Activated B cell treated with CpG ODN at 0.5 μM for 24 hours (primary cell): ENCODE results near the gene ACKR3. TPM values are rescaled to one million over a fixed set of nuclear protein-coding genes. Genes with fewer than 3 reads are reported as not detected.
A peak's percentile ranks its signal among the peaks of the same experiment; 100 is the strongest.

ENCODE experiments used
- ATAC-seq: fragments of 200-7000 bp; cut with Tn5 transposase; one replicate; pipeline ENCODE4 v1.10.0; 2021; ENCODE audit warnings: low read depth, mild to moderate bottlenecking, moderate library complexity
- CTCF ChIA-PET: fragments of 350-600 bp; sonication (Branson Sonifier 250); formaldehyde crosslinking; loops from one replicate; lab custom pipeline; 2021; ENCODE audit warnings: antibody characterized with exemption; lab: Charles Lee
- POLR2A ChIA-PET: fragments of 350-600 bp; sonication (Branson Sonifier 250); formaldehyde crosslinking; loops from one replicate; lab custom pipeline; 2021; ENCODE audit warnings: antibody characterized with exemption; lab: Charles Lee
- DNase-seq: peaks from one replicate; pipeline ENCODE4 v3.0.0; 2022
- H3K27ac Mint-ChIP-seq: one replicate; pipeline ENCODE4 v1.8.0; 2020; ENCODE audit warnings: mixed read lengths
- H3K27me3 Mint-ChIP-seq: one replicate; pipeline ENCODE4 v1.8.0; 2021; ENCODE audit warnings: mixed read lengths
- H3K36me3 Mint-ChIP-seq: one replicate; pipeline ENCODE4 v1.8.0; 2021; ENCODE audit warnings: low read depth, mixed read lengths
- H3K4me1 Mint-ChIP-seq: one replicate; pipeline ENCODE4 v1.8.0; 2021; ENCODE audit warnings: mixed read lengths
- H3K4me3 Mint-ChIP-seq: one replicate; pipeline ENCODE4 v1.8.0; 2020; ENCODE audit warnings: mild to moderate bottlenecking, mixed read lengths
- H3K9me3 Mint-ChIP-seq: one replicate; pipeline ENCODE4 v1.8.0; 2020; ENCODE audit warnings: mixed read lengths
- CTCF ChIP-seq: fragments of 200-600 bp; IDR thresholded peaks from one replicate; pipeline ENCODE4 v1.8.0; 2022; ENCODE audit warnings: antibody characterized with exemption, mild to moderate bottlenecking
- intact Hi-C: fragments of 100-400 bp; cut with micrococcal nuclease; formaldehyde crosslinking; loops from one replicate; pipeline ENCODE4 v1.15.1; 2024
- total RNA-seq: library from RNA; stranded (reverse); gene quantifications from 2 replicates; pipeline ENCODE4 v1.2.3, GENCODE V29; 2022

The ACKR3 gene
- total RNA-seq, 1 donor from 2014 or later, result 6.6 TPM

DNA sequence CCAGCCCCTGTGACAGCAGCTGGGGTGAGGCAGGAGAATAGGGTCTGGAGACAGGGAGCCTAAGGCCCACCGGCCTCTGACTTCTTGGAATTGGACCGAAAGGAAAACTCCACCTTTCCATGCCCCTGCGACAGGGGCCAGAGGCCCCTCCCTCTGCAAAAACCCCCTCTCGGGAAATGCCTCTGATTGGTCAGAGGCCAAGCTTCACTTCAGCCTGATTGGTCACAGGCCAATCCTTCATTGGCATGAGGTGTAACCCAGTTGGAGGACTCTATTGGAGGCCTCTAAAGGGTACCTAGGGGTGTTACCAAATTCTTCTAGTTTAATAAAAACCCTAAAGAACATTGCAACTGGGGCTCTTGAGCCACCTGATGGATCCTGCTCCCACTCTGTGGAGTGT is 5.7 kb upstream of the ACKR3 start:
- H3K9me3 Mint-ChIP-seq, result no peaks in the 10 kb centered on the region
- peaks cover 2% of the 10 kb centered on the region for H3K27me3 Mint-ChIP-seq
- ATAC-seq (no peak), DNase-seq (no peak)
- no peak for TF ChIP-seq CTCF
- no peak overlapping the region for H3K27ac Mint-ChIP-seq
- ChIA-PET POLR2A (no interaction called here), CTCF (no interaction called here)
- intact Hi-C loops, result no loop called here
- no peaks in the 10 kb centered on the region for H3K36me3 Mint-ChIP-seq
- no peak overlapping the region for H3K4me3 Mint-ChIP-seq
- H3K4me1 Mint-ChIP-seq, result peaks cover 42% of the 10 kb centered on the region

- ATAC-seq (no peak), DNase-seq (no peak)
- ChIA-PET CTCF (interaction anchor here (7.1 kb wide), 1 partner anchor 52 kb away, joined by 264 read pairs; no protein-coding TSS in a partner anchor), POLR2A (interaction anchor here (0.6 to 2.0 kb wide), 2 partner anchors 20 to 26 kb away, joined by 3 to 8 read pairs; no protein-coding TSS in a partner anchor)
- Mint-ChIP-seq H3K9me3 (no peaks in the 10 kb centered on the region), H3K27ac (no peak overlapping the region), H3K36me3 (no peaks in the 10 kb centered on the region), H3K27me3 (peaks cover 2% of the 10 kb centered on the region), H3K4me1 (peaks cover 47% of the 10 kb centered on the region), H3K4me3 (no peak overlapping the region)
- no peak for TF ChIP-seq CTCF
- intact Hi-C loops, result no loop called here
Measured at GRCh38 chr2:236565212-236565611, 4.4 kb upstream of the ACKR3 start.

- DNase-seq (no peak), ATAC-seq (no peak)
- Mint-ChIP-seq H3K4me3 (no peak overlapping the region), H3K27me3 (peaks cover 2% of the 10 kb centered on the region), H3K9me3 (no peaks in the 10 kb centered on the region), H3K4me1 (peaks cover 51% of the 10 kb centered on the region), H3K27ac (no peak overlapping the region), H3K36me3 (no peaks in the 10 kb centered on the region)
- CTCF ChIA-PET, result interaction anchor here (7.1 kb wide), 1 partner anchor 53 kb away, joined by 264 read pairs; no protein-coding TSS in a partner anchor
- no peak for TF ChIP-seq CTCF
- POLR2A ChIA-PET, result interaction anchor here (2.0 kb wide), 1 partner anchor 20 kb away, joined by 8 read pairs; no protein-coding TSS in a partner anchor
- intact Hi-C loops, result no loop called here
Measured at GRCh38 chr2:236565879-236566402, 3.7 kb upstream of the ACKR3 start.

DNA sequence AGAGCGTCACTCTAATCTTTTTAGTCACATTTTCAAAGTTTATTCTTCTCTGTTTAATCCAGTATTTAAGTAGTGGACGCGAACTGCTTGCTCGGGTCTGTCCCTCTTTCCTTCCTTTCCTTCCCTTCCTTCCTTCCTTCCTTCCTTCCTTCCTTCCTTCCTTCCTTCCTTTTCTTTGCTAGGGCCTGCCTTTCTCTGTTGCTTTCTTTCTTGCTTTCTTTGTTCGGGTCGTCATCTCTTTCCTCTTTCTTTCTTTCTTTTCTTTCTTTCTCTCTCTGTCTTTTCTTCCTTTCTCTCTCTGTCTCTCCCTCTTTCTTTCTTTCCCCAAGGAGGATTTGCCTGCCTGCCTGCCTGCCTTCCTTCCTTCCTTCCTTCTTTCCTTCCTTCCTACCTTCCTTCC is 3.0 kb upstream of the ACKR3 start:
- ATAC-seq (no peak), DNase-seq (no peak)
- Mint-ChIP-seq H3K36me3 (no peaks in the 10 kb centered on the region), H3K27ac (peak overlapping the region; percentile 37), H3K4me1 (peaks cover 58% of the 10 kb centered on the region), H3K27me3 (peaks cover 2% of the 10 kb centered on the region), H3K9me3 (no peaks in the 10 kb centered on the region), H3K4me3 (peak overlapping the region; percentile 28)
- intact Hi-C loops, result no loop called here
- ChIA-PET CTCF (interaction anchor here (7.1 kb wide), 1 partner anchor 54 kb away, joined by 264 read pairs; no protein-coding TSS in a partner anchor), POLR2A (interaction anchor here (2.0 kb wide), 1 partner anchor 21 kb away, joined by 8 read pairs; no protein-coding TSS in a partner anchor)
- no peak for TF ChIP-seq CTCF

DNA sequence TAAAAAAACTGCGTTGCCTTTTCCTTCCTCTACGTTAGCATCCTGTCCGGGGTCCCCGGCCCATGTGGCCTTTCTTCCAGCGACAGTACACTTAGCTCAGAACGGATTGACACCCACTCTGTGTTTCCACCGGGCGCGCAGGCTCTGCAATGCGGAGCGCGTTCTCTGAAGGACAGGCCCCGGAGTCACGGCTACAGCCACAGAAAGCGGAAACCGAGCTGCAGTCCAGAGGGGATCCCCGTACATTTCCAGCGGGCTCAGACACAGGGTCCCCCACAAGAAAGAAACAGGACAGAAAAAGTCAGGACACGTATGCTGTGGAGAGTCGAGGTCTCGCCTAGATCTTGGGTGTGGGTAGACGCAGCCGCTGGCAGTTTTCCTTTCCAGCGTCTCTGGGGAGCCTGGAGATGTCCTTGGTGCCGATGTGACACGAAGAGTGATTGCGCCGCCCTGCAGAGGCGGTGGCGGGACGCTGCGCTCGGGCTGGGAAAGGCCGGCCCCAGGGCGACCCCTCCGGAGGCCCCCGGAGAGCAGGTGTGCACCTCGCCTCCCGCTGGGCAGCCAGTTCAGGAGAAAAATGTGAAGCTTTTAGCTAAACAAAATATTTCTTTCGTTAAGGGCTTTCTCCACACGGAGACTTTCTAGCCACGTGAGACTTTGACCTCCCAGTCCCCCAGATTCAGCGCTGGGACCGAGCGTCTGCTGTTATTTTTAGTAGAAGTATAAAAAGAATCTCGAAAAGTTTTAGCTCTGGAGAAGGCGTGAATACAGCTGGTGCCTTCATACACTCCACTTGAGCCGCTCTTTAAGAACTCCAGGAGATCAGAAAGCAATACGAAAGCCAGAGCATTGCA is 1.3 kb upstream of the ACKR3 start:
- peak overlapping the region; percentile 79 for H3K27ac Mint-ChIP-seq
- no peaks in the 10 kb centered on the region for H3K9me3 Mint-ChIP-seq
- ATAC-seq, result peak; percentile 35
- no peak for TF ChIP-seq CTCF
- intact Hi-C loops, result no loop called here
- ChIA-PET CTCF (interaction anchor here (1.0 to 7.1 kb wide), 12 partner anchors 10 to 491 kb away, joined by 3 to 264 read pairs (median 13); a partner anchor contains a TSS), POLR2A (interaction anchor here (0.6 to 5.1 kb wide), 11 partner anchors 13 to 517 kb away, joined by 3 to 90 read pairs (median 11); partner anchors contain the start of gene COPS8)
- H3K36me3 Mint-ChIP-seq, result no peaks in the 10 kb centered on the region
- H3K4me3 Mint-ChIP-seq, result peak overlapping the region; percentile 86
- peak; percentile 53 for DNase-seq
- H3K4me1 Mint-ChIP-seq, result peaks cover 46% of the 10 kb centered on the region
- no peaks in the 10 kb centered on the region for H3K27me3 Mint-ChIP-seq
